ENCODE data around the gene LRIT2.

LRIT2 gene

GRCh38 chr10:84205049-84205852 lies 20.1 kb downstream of the LRIT2 start:
- no peak for DNase-seq

GRCh38 chr10:84204610-84205009 lies 20.7 kb downstream of the LRIT2 start:
- no peak for DNase-seq

- no peak for DNase-seq
These were observed 21.2 kb downstream of the LRIT2 start for GRCh38 chr10:84204122-84204521.

GRCh38 chr10:84202349-84202748 lies 23.0 kb downstream of the LRIT2 start:
- no peak for DNase-seq

- DNase-seq, result no peak
These were observed 23.7 kb downstream of the LRIT2 start for GRCh38 chr10:84201682-84202081.

GRCh38 chr10:84201244-84201606 lies 24.1 kb downstream of the LRIT2 start:
- no peak for DNase-seq

- DNase-seq, result no peak
These were observed 24.7 kb downstream of the LRIT2 start for GRCh38 chr10:84200537-84201243.

- no peak for DNase-seq
These were observed 27.0 kb downstream of the LRIT2 start for GRCh38 chr10:84198206-84198915.

- no peak for DNase-seq
These were observed 27.7 kb downstream of the LRIT2 start for GRCh38 chr10:84197643-84198042.

- DNase-seq, result no peak
These were observed 28.4 kb downstream of the LRIT2 start for GRCh38 chr10:84196941-84197340.

GRCh38 chr10:84196083-84196482 lies 29.3 kb downstream of the LRIT2 start:
- no peak for DNase-seq

GRCh38 chr10:84195044-84195830 lies 30.1 kb downstream of the LRIT2 start:
- no peak for DNase-seq

GRCh38 chr10:84194424-84195043 lies 30.8 kb downstream of the LRIT2 start, which contains the start of gene CDHR1:
Gene CDHR1, plus strand, starts transcription at chr10:84194537. Its CDS starts 224 bp downstream, at chr10:84194761.
- no peak for DNase-seq

GRCh38 chr10:84193846-84194423 lies 31.4 kb downstream of the LRIT2 start:
- DNase-seq, result no peak

- DNase-seq, result no peak
These were observed 32.0 kb downstream of the LRIT2 start for GRCh38 chr10:84193327-84193726.

- DNase-seq, result no peak
These were observed 34.2 kb downstream of the LRIT2 start for GRCh38 chr10:84191106-84191505.

GRCh38 chr10:84190621-84191020 lies 34.7 kb downstream of the LRIT2 start:
- DNase-seq, result no peak

GRCh38 chr10:84188815-84189214 lies 36.5 kb downstream of the LRIT2 start:
- DNase-seq, result no peak

- no peak for DNase-seq
These were observed 39.7 kb downstream of the LRIT2 start for GRCh38 chr10:84185526-84186175.

GRCh38 chr10:84184517-84184916 lies 40.8 kb downstream of the LRIT2 start:
- no peak for DNase-seq

- DNase-seq, result no peak
These were observed 43.7 kb downstream of the LRIT2 start for GRCh38 chr10:84181631-84182030.
